GM19328 (cell line): ENCODE results near the gene ADAMTS13.

Experiments
- ATAC-seq: cut with Tn5 transposase; IDR thresholded peaks from one replicate; pipeline ENCODE4 v1.9.1; 2021; ENCODE audit warnings: mild to moderate bottlenecking, moderate library complexity; ENCODE audit not compliant: unreplicated experiment

Gene ADAMTS13

GRCh38 chr9:133505901-133506652 lies 83.9 kb downstream of the ADAMTS13 start:
- no peak for ATAC-seq

- ATAC-seq = no peak
Measured at GRCh38 chr9:133506653-133507038, 84.5 kb downstream of the ADAMTS13 start.

- ATAC-seq = no peak
Measured at GRCh38 chr9:133507246-133507965, 85.2 kb downstream of the ADAMTS13 start.

- no peak for ATAC-seq
Measured at GRCh38 chr9:133508046-133508445, 85.9 kb downstream of the ADAMTS13 start.
